ENCODE data around the gene CD2.

CD2 gene

DNA sequence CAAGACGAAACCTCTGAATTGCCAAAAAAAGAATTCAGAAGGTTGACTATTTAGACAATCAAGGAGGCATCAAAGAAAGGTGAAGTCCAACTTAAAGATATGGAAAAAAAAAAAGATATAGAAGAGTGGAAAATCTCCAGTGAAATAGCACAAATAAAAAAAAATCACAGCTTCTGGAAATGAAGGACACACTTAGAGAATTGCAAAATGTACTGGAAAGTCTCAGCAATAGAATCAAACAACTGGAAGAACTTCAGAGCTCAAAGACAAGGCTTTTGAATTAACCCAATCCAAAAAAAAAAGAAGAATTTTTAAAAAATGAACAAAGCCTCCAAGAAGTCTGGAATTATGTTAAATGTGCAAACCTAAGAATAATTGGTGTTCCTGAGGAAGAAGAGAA lies 31.8 kb downstream of the CD2 start:
- DNase-seq, result no peak

DNA sequence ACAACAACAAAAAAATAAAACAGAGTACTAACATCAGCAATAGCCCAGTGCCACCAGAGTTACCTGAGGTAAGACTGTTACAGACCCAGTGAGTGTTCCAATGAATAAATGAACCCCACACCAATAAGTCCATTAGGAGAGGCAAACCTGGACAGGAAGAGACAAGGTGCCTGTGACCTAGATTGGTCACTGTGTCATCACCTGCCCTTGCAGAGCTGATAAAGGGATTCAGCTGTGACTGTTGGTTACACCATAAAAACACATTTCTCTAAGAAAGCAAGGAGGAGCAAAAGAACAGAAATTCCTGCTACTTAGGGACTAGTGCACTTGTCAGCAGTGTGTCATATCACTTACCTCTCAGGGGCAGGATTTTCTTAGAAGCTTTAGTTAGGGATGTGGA lies 37.5 kb downstream of the CD2 start:
- DNase-seq, result no peak

DNA sequence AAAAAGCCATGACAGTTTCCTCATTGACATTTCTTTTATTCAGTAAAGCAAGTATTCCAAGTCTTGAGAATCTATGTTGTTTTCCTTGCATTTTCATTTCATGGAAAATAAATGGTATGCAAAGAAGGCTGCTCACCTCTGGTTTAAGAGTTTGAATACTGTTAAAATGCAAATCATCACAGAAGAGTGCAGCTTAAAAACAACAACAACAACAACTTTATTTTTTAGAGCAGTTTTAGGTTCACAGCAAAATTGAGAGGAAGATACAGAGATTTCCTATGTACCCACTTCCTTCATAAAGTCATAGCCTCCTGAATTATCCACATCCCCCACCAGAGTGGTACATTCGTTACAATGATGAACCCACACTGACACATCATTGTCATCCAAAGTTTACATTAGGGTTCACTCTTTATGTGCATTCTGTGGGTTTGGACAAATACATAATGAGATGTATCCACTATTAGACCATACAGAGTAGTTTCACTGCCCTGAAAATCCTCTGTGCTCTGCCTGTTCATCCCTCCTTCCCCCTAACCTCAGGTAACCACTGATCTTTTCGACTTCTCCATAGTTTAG lies 39.2 kb downstream of the CD2 start:
- DNase-seq, result no peak

- no peak for DNase-seq
These were observed 40.1 kb downstream of the CD2 start for GRCh38 chr1:116794371-116794770.

DNA sequence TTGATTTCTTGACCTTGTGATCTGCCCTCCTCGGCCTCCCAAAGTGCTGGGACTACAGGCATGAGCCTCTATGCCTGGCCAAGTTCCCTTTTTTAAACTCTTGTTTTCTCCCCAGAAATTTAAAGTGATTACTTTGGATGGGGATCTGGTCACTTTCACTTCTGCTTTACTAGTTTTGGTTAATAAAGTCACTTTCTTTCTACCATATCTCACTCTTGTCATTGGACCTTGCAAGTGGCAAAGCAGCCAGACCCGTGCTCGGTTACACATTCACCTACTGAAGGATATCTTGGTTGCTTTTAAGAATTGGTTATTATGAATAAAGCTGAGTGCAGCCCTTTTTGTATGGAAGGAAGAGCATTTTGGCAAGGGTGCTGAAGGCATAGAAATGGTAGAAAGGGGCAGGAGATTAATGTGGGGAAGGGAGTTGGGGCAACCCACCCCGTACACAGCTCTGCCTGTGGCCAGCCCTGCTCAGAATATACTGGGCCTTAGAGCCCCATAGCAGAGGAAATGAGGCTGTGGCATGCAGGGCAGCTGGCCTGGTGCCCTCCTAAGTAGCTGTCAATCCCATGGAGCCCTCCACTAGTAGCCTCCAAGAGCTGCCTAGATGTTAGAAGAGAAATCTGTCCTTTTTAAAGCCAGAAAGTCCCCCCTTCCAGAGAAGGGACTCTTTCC lies 40.7 kb downstream of the CD2 start:
- DNase-seq, result no peak

GRCh38 chr1:116795482-116795829 lies 41.2 kb downstream of the CD2 start:
- DNase-seq, result no peak

- DNase-seq, result no peak
These were observed 50.5 kb downstream of the CD2 start for GRCh38 chr1:116804736-116805135.

DNA sequence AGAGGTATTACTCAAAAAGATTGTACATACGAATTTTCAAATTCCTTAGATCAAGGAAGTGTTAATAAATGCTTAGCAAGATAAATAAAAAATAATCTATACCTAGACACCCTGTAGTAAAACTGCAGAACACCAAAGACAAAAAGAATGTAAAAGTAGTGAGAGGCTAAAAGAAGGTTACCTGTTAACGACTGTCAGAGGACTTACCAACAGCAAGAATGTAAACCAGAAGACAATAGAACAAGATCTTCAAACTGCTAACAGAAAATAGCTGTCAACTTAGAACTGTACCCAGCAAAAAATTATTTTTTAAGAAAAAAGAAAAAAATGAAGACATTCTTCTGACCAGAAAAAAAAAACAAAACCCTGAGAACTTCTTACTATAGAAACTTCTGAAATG lies 51.2 kb downstream of the CD2 start:
- DNase-seq, result no peak

- no peak for DNase-seq
These were observed 52.0 kb downstream of the CD2 start for GRCh38 chr1:116806245-116806644.

GRCh38 chr1:116806671-116807070 lies 52.4 kb downstream of the CD2 start:
- DNase-seq, result no peak

DNA sequence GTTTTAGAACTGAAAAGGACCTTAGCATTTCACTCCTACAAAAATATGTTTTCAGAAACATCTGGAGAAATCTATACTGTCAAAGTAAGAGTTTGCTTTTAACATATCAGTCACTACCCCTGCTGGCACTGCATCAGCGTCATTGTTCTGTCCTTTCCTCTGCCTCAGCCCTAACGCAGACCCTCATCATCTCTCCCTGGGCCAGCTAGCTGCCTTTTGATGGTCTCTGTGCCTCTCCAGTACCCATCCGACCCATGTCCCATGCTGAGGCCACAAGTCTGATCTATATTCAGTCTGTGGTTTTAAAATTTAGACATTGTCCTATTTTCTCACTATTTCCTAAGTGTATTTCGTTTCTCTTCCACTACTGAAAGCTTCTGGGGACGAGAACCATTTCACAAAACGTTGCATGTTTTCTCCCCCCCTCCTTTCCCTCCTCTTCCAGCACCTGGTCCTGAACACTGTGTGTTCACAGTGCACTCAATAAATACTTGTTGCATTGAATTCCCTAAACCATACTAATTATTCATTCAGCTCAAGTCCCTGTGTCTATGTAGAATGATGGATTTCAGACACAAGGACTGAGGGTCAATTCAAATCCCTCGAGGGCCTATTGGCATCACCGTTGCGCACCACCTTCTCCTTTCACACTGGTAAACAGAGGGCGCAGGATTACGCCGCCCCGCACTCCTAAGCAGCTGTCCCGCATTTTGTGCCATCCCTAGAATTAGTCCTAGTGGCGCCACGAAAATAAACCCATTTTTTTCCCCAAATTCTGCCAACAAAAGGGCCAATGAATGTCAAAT lies 53.4 kb downstream of the CD2 start:
- DNase-seq, result peak; percentile 76

- no peak for DNase-seq
These were observed 54.1 kb downstream of the CD2 start for GRCh38 chr1:116808200-116808847.

DNA sequence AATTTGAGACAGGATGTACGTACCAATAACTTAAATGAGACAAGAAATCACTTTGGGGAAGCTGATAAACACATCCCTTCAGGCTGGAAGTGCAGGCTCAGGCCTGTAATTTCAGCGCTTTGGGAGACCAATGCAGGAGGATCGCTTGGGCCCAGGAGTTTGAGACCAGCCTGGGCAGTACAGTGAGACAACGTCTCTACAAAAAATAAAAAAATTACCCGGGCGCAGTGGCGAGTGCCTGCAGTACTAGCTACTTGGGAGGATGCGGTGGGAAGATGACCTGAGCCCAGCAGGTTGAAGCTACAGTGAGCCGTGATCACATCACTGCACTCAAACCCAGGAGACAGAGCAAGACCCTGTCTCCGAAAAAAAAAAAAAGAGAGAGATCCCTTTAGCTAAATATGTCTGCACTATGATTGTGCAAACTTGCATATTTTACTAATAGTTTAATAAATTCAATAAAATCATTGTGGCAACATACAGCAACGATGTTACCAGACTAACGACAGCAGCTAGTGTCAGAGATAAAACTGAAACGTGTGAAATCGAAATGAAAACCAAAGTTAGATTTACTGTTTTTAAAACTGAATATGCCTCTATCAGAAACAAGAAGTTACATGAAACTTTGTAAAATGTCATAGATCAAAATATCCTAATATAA lies 54.7 kb downstream of the CD2 start:
- DNase-seq, result no peak

DNA sequence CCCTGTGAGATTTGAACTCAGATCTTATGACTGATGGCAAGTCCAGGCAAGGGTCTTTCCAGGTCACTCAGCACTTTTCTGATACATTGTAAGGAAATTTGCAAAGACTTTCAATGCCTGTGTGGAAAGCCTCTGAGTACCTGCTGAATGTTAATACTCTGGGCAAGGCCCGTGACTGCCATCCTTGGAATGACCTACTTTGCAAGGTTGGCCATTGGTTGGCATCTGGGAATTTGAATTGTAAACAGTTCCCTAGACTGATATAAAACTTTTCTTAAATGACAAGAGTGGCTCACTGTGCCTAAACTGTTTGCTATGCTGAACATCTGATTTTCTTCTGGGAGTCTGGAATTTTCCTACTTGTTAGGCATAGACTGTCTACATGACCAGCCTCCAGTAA lies 57.1 kb downstream of the CD2 start:
- no peak for DNase-seq

DNA sequence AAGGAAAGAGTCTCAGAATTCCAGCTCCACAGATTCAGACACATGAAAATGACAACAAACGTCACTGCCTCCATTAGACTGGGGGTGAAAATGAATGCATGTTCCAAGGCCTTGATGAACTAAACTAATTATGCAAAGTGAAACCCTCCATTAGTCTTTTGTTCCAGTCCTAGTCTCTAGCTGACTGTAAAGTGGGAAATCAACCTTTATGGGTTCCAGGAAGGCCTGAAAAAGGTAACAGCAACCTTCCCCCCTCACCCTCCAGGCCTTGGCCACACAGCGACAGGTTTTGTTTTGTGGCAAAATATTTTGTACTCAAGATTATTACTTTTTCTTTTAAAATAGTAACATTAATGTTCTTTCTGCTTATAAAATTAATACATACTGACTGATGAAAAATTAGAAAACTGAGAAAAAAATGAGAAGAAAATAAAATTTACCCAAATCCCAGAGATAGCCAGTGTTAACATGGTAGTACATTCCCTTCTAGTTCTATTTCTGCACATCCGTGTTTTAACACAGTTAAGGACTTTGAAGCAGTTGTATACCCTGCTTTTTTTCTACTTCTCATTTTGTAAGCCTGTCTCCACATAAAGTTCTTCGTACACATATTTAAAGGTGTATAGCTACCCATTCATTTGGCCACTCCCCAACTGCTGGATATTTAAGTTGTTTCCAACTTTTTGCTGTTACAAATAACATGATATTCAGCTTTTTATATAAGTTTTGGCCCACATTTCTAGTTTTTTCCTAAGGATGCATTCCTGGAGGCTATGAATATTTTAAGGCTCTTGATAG lies 60.9 kb downstream of the CD2 start:
- no peak for DNase-seq

- peak; percentile 24 for DNase-seq
These were observed 63.4 kb downstream of the CD2 start for GRCh38 chr1:116817582-116818064.

Data from NCI-H774 (cell line).